ENCODE data around the gene LCN9. TPM values are rescaled to one million over a fixed set of nuclear protein-coding genes. Genes with fewer than 3 reads are reported as not detected.
A peak's percentile ranks its signal among the peaks of the same experiment; 100 is the strongest.

LCN9 gene
- total and polyA plus RNA-seq, 2 of the 4 experiments (the other 2 are of a cell fraction): not detected

DNA sequence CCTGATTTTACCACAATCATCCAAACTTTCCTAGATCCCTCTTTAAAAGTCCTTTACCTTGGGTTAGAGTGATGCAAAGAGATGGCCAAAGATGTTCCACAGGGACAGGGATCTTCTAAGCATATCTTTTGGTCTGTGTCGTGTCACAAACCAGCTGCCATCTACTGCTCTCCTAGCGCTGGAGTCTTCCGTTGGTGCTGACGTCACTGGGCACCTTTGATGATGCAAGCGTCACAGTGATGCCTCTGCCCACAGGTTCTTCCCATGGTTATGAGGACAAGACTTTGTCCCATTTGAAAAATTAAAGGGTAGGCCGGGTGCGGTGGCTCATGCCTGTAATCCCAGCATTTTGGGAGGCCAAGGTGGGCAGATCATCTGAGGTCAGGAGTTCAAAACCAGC, 22.1 kb upstream of the LCN9 start:
- Histone ChIP-seq H3K79me1 (ENCODE audit: low read depth in 1 of 2, low read length in 2 of 2) (no peaks in the 10 kb centered on the region), H3K9ac (ENCODE audit: low read depth, low read length) (no peak overlapping the region), H3K4ac (ENCODE audit: low read depth, low read length) (no peak overlapping the region), H2BK15ac (ENCODE audit: low read depth, low read length) (no peak overlapping the region), H3K4me1 (ENCODE audit: control insufficient read depth, insufficient read depth, low read length) (no peaks in the 10 kb centered on the region), H2AK9ac (replicated peaks; ENCODE audit: low read depth, low read length, poor library complexity) (peak overlapping the region; percentile 42), H4K8ac (ENCODE audit: low read depth in 2 of 2, low read length in 2 of 2) (no peak overlapping the region), H2BK120ac (ENCODE audit: low read depth, low read length) (no peak overlapping the region), H3K9me1 (ENCODE audit: insufficient read depth, low read length) (no peaks in the 10 kb centered on the region), H3K27me3 (ENCODE audit: control insufficient read depth, insufficient read depth, low read length) (no peaks in the 10 kb centered on the region), H2BK5ac (ENCODE audit: low read depth, low read length, poor library complexity, severe bottlenecking) (no peak overlapping the region), H2AFZ (replicated peaks; ENCODE audit: low read length, poor library complexity) (no peak overlapping the region), H3K56ac (ENCODE audit: extremely low read depth, insufficient read depth, low read length) (no peak overlapping the region), H4K20me1 (ENCODE audit: insufficient read depth, low read length) (no peaks in the 10 kb centered on the region), H3K4me2 (ENCODE audit: low read depth, low read length) (no peak overlapping the region), H3K18ac (ENCODE audit: low read depth, low read length) (no peak overlapping the region), H3K27ac (ENCODE audit: insufficient read depth, low read length) (no peak overlapping the region), H2AK5ac (ENCODE audit: low read depth, low read length) (no peak overlapping the region), H4K5ac (ENCODE audit: low read depth, low read length) (no peak overlapping the region), H3K9me3 (ENCODE audit: control insufficient read depth, insufficient read depth, low read length) (peaks cover 5% of the 10 kb centered on the region), H3K23ac (ENCODE audit: low read depth, low read length) (no peak overlapping the region), H3K14ac (replicated peaks; ENCODE audit: low read depth, low read length) (no peak overlapping the region), H3K4me3 (ENCODE audit: insufficient read depth, low read depth, low read length) (no peak overlapping the region), H2BK20ac (ENCODE audit: low read depth, low read length) (no peak overlapping the region), H4K91ac (ENCODE audit: insufficient read depth, low read depth, low read length) (no peak overlapping the region), H3K36me3 (ENCODE audit: control insufficient read depth, insufficient read depth, low read length) (no peaks in the 10 kb centered on the region)
- no TSS peak for BruUV-seq (replicated peaks)
- TF ChIP-seq BHLHE40 (IDR thresholded peaks at IDR 0.05; ENCODE audit: low read depth, low read length) (no peak), CEBPB (IDR thresholded peaks at IDR 0.05; ENCODE audit: low read depth, low read length) (no peak), RCOR1 (IDR thresholded peaks at IDR 0.05; ENCODE audit: insufficient replicate concordance, low read length) (no peak), MAFK (IDR thresholded peaks at IDR 0.05; ENCODE audit: low read depth, low read length) (no peak), SMC3 (IDR thresholded peaks at IDR 0.05; ENCODE audit: low read depth, low read length) (no peak), CHD1 (IDR thresholded peaks at IDR 0.05; ENCODE audit: low read depth, low read length) (no peak), NFE2L2 (IDR thresholded peaks at IDR 0.05; ENCODE audit: low read depth, low read length) (no peak), FOS (IDR thresholded peaks at IDR 0.05; ENCODE audit: low read depth, low read length) (no peak), MAZ (IDR thresholded peaks at IDR 0.05; ENCODE audit: borderline replicate concordance, low read depth, low read length) (no peak), RAD21 (IDR thresholded peaks at IDR 0.05; ENCODE audit: low read length) (no peak)
- TF ChIP-seq, protein P1, sequence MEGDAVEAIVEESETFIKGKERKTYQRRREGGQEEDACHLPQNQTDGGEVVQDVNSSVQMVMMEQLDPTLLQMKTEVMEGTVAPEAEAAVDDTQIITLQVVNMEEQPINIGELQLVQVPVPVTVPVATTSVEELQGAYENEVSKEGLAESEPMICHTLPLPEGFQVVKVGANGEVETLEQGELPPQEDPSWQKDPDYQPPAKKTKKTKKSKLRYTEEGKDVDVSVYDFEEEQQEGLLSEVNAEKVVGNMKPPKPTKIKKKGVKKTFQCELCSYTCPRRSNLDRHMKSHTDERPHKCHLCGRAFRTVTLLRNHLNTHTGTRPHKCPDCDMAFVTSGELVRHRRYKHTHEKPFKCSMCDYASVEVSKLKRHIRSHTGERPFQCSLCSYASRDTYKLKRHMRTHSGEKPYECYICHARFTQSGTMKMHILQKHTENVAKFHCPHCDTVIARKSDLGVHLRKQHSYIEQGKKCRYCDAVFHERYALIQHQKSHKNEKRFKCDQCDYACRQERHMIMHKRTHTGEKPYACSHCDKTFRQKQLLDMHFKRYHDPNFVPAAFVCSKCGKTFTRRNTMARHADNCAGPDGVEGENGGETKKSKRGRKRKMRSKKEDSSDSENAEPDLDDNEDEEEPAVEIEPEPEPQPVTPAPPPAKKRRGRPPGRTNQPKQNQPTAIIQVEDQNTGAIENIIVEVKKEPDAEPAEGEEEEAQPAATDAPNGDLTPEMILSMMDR (conservative IDR thresholded peaks at IDR 0.05; ENCODE audit: low read depth, low read length): no peak
- dilution Hi-C loops (cut with HindIII; ENCODE audit: low sequenced_read_pairs, unreplicated experiment) (no loop called here), intact Hi-C loops (cut with micrococcal nuclease) (no loop called here), in situ Hi-C loops (cut with MboI; ENCODE audit: low sequenced_read_pairs) (no loop called here)
- DNase-seq: no peak
- CTCF ChIA-PET: interaction anchor here (1.2 kb wide), 1 partner anchor 9 kb away, joined by 5 read pairs; no protein-coding TSS in a partner anchor
- 44% methylated on average over 1 of the region's 7 CpGs; no CpG with 5 or more reads in 1 of the 2 experiments for WGBS, 2 experiments (ENCODE audit: extremely low coverage in 2 of 2, insufficient read length in 1 of 2)
- POLR2A ChIA-PET (ENCODE audit: unreplicated experiment): no interaction called here
- no peak for ATAC-seq (ENCODE audit: low read depth)
